ENCODE results near the gene ZSCAN5B. TPM values are rescaled to one million over a fixed set of nuclear protein-coding genes. Genes with fewer than 3 reads are reported as not detected.
"Not testable (repeated sequence)": the region's sequence is repeated elsewhere in the genome, so short reads cannot be mapped to it uniquely, and the experiment has no call there.

The ZSCAN5B gene, protein sequence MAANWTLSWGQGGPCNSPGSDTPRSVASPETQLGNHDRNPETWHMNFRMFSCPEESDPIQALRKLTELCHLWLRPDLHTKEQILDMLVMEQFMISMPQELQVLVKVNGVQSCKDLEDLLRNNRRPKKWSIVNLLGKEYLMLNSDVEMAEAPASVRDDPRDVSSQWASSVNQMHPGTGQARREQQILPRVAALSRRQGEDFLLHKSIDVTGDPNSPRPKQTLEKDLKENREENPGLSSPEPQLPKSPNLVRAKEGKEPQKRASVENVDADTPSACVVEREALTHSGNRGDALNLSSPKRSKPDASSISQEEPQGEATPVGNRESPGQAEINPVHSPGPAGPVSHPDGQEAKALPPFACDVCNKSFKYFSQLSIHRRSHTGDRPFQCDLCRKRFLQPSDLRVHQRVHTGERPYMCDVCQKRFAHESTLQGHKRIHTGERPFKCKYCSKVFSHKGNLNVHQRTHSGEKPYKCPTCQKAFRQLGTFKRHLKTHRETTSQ
- total RNA-seq (2011; cell fraction: chromatin; rRNA removed; ENCODE audit: low replicate concordance), result not detected in 2 replicates
- total RNA-seq (2011; cell fraction: nucleolus; rRNA removed), result not detected in 2 replicates
- not detected in 2 replicates for total RNA-seq (2011; cell fraction: nucleoplasm; rRNA removed)
- 0.08 TPM in 1 of 2 replicates, not detected in the other for total RNA-seq (2014; rRNA removed)
- not detected in 2 replicates for total RNA-seq (2014; rRNA removed; fragmentation: Illumina TruSeq; extraction: Trizol)
- 0.07 TPM in 1 of 2 replicates, not detected in the other for total RNA-seq (2015; rRNA removed; fragmentation: Illumina TruSeq; extraction: Trizol)
- total RNA-seq (2021), result not detected in 2 replicates
- not detected in 2 replicates for polyA plus RNA-seq (2011; rRNA removed)
- 0.04 and 0.06 TPM in 2 replicates for polyA plus RNA-seq (2011; cell fraction: cytosol; rRNA removed)
- polyA plus RNA-seq (2011; cell fraction: nucleus; rRNA removed), result 0.10 TPM in 1 of 2 replicates, not detected in the other
- polyA plus RNA-seq (2012), result 0.07 and 0.08 TPM in 2 replicates
- not detected in 2 replicates for polyA plus RNA-seq (2014; fragmentation: Illumina TruSeq; extraction: Trizol)
- under 1 TPM in 1 of 2 experiments, not detected in 1; 0.03 TPM for polyA plus RNA-seq (2014; fragmentation: Nextera tagmentation; extraction: Ambion mirVana)
- not detected in 2 replicates for polyA plus RNA-seq (2014; rRNA removed)
- 0.14 TPM in 1 of 2 replicates, not detected in the other for polyA minus RNA-seq (2011; rRNA and poly(A)+ RNA removed)
- not detected in 2 replicates for polyA minus RNA-seq (2011; cell fraction: cytosol; rRNA and poly(A)+ RNA removed)
- not detected in 2 replicates for polyA minus RNA-seq (2011; cell fraction: nucleus; rRNA and poly(A)+ RNA removed)
- Bru-seq, nascent RNA, result not detected
- not detected for BruChase-seq, experiment 1, labeled RNA remaining after a 2-hour chase
- not detected for BruChase-seq, experiment 2, labeled RNA remaining after a 6-hour chase
- long read RNA-seq, experiment 1, result 0 reads
- long read RNA-seq, experiment 2, result 0 reads
- long read RNA-seq, experiment 3, partial matches to known transcripts, result 0 of 1 reads
- long read RNA-seq, experiment 3, other reads (novel, unspliced or antisense), result 0 of 1 reads

DNA sequence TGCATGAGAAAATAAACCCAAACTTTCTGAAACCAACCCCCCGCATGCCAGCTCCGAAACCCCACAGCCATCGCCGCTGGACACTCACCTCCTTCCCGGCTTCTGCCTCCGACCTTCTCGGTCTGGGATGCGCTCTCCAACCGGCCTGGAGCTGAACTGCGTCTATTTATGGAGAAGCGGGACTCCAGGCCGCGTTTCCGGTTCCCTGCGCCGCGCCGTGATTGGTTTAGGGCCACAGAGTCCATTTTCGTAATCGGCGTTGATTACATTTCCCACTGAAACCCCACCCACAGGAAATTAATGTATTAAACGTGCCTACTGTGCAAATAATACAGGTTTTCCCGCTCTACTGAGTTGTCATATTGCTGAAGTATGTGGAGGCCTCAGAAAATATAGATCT, at the start of gene ZSCAN5B:
Gene ZSCAN5B, minus strand, starts transcription at position 138 of the 400 bp plus-strand sequence. CDS start 4,731 bp downstream, outside the sequence.
- H3K9me1 ChIP-seq (ENCODE audit: control insufficient read depth, insufficient read depth, low read length); in situ Hi-C loops (cut with MboI); H3K79me2 ChIP-seq (ENCODE audit: control insufficient read depth, insufficient read depth, low read length); H3K27ac ChIP-seq (ENCODE audit: extremely low read depth, low read depth, low read length); FAIRE-seq; H3K4me1 ChIP-seq (replicated peaks in 1 of 2; ENCODE audit: control insufficient read depth in 2 of 2, insufficient read depth in 2 of 2, low read length in 2 of 2); POLR2A ChIA-PET; H3K9me3 ChIP-seq (replicated peaks; ENCODE audit: control insufficient read depth, insufficient read depth, low read depth, low read length); ATAC-seq; H3K27me3 ChIP-seq (ENCODE audit: control insufficient read depth in 2 of 2, insufficient read depth in 2 of 2, low read length in 2 of 2); intact Hi-C loops (cut with micrococcal nuclease); CTCF ChIA-PET (ENCODE audit: low intra/inter-chr PET ratio); H3K4me2 ChIP-seq (ENCODE audit: insufficient read depth, low read length); H2AFZ ChIP-seq (ENCODE audit: low read depth, low read length); DNase-seq (ENCODE audit: extremely low read depth in 1 of 4, low spot score in 3 of 4); H4K20me1 ChIP-seq (replicated peaks; ENCODE audit: control insufficient read depth, insufficient read depth, low read length); BruUV-seq (replicated peaks); H3K4me3 ChIP-seq; H3K9ac ChIP-seq (ENCODE audit: insufficient read depth in 1 of 2, low read depth in 2 of 2, low read length in 2 of 2); H3K36me3 ChIP-seq (ENCODE audit: control insufficient read depth, insufficient read depth, low read length): not testable (repeated sequence)
- 56% methylated on average over 22 of the region's 23 CpGs for WGBS (ENCODE audit: insufficient coverage, low coverage, missing lambda C conversion rate)
